ENCODE measurements around the gene KCNJ2. TPM values are rescaled to one million over a fixed set of nuclear protein-coding genes. Genes with fewer than 3 reads are reported as not detected.

The KCNJ2 gene
- total RNA-seq, 1 experiment from 2014 or later = 1.5 TPM

GRCh38 chr17:70215656-70216055 lies 46.3 kb downstream of the KCNJ2 start:
- H3K4me3 ChIP-seq (ENCODE audit: low read depth in 2 of 2, low read length in 2 of 2) = no peak overlapping the region
- in situ Hi-C loops (cut with HindIII; ENCODE audit: low pct_unique_long_range_greater_than_20kb, low sequenced_read_pairs) (no loop called here), intact Hi-C loops (cut with micrococcal nuclease; ENCODE audit: unreplicated experiment) (no loop called here)
- POLR2A ChIA-PET = no interaction called here
- H3K27me3 ChIP-seq (ENCODE audit: control insufficient read depth, insufficient read depth, low read length) = no peaks in the 10 kb centered on the region
- no peaks in the 10 kb centered on the region for H3K36me3 ChIP-seq (ENCODE audit: control insufficient read depth, insufficient read depth, low read length)
- no TSS peak for BruUV-seq (replicated peaks)
- TF ChIP-seq POLR2AphosphoS5 (IDR thresholded peaks at IDR 0.05; ENCODE audit: low read depth, low read length) (no peak), SIN3A (IDR thresholded peaks at IDR 0.05; ENCODE audit: borderline replicate concordance, insufficient read depth, low read depth, low read length) (no peak), CTCF (IDR thresholded peaks at IDR 0.05) (no peak), TCF7L2 (IDR thresholded peaks at IDR 0.05; ENCODE audit: low read depth, low read length) (no peak), REST (IDR thresholded peaks at IDR 0.05; ENCODE audit: insufficient read depth in 1 of 2, low read depth in 2 of 2, low read length in 1 of 2) (no peak)
- no peak overlapping the region for H3K27ac ChIP-seq (ENCODE audit: low read length)
- no peaks in the 10 kb centered on the region for H3K4me1 ChIP-seq (ENCODE audit: control insufficient read depth, insufficient read depth, low read length)
- no peak for ATAC-seq
- CTCF ChIA-PET = no interaction called here
- H3K9me3 ChIP-seq (ENCODE audit: control insufficient read depth, insufficient read depth, low read depth, low read length) = no peaks in the 10 kb centered on the region
- DNase-seq (ENCODE audit: low read depth, low spot score) = no peak

- Histone ChIP-seq H3K4me1 (ENCODE audit: control insufficient read depth, insufficient read depth, low read length) (no peaks in the 10 kb centered on the region), H3K27ac (ENCODE audit: low read length) (no peak overlapping the region), H3K36me3 (ENCODE audit: control insufficient read depth, insufficient read depth, low read length) (no peaks in the 10 kb centered on the region), H3K4me3 (ENCODE audit: low read depth in 2 of 2, low read length in 2 of 2) (no peak overlapping the region), H3K27me3 (ENCODE audit: control insufficient read depth, insufficient read depth, low read length) (no peaks in the 10 kb centered on the region), H3K9me3 (ENCODE audit: control insufficient read depth, insufficient read depth, low read depth, low read length) (no peaks in the 10 kb centered on the region)
- no peak for TF ChIP-seq CTCF (IDR thresholded peaks at IDR 0.05)
- no peak for TF ChIP-seq SIN3A (IDR thresholded peaks at IDR 0.05; ENCODE audit: borderline replicate concordance, insufficient read depth, low read depth, low read length)
- TF ChIP-seq TCF7L2 (IDR thresholded peaks at IDR 0.05; ENCODE audit: low read depth, low read length) = no peak
- no peak for TF ChIP-seq POLR2AphosphoS5 (IDR thresholded peaks at IDR 0.05; ENCODE audit: low read depth, low read length)
- TF ChIP-seq REST (IDR thresholded peaks at IDR 0.05; ENCODE audit: insufficient read depth in 1 of 2, low read depth in 2 of 2, low read length in 1 of 2) = no peak
- DNase-seq (ENCODE audit: low read depth, low spot score) = no peak
- intact Hi-C loops (cut with micrococcal nuclease; ENCODE audit: unreplicated experiment) (no loop called here), in situ Hi-C loops (cut with HindIII; ENCODE audit: low pct_unique_long_range_greater_than_20kb, low sequenced_read_pairs) (no loop called here)
- ChIA-PET POLR2A (no interaction called here), CTCF (no interaction called here)
- BruUV-seq (replicated peaks) = no TSS peak
- no peak for ATAC-seq
Measured at GRCh38 chr17:70217571-70217970, 48.2 kb downstream of the KCNJ2 start.
